Forelimb muscle (tissue), 1 donor: ENCODE data around the gene C19orf85. TPM values are rescaled to one million over a fixed set of nuclear protein-coding genes. Genes with fewer than 3 reads are reported as not detected.
"Not testable (repeated sequence)": the region's sequence is repeated elsewhere in the genome, so short reads cannot be mapped to it uniquely, and the experiment has no call there.

Experiments used
- DNase-seq: peaks from one replicate; pipeline ENCODE4 v3.0.0-alpha.2; 2013; ENCODE audit warnings: low read depth
- polyA plus RNA-seq: library from polyadenylated mRNA; unstranded; fragments of 120-200 nt; gene quantifications from one replicate; pipeline ENCODE4 v1.2.1, GENCODE V29; 2013; ENCODE audit not compliant: insufficient read length

C19orf85 gene
- polyA plus RNA-seq: not detected

GRCh38 chr19:55464662-55465054 is at the start of gene C19orf85:
Gene C19orf85 (minus strand): TSS chr19:55464751. CDS start chr19:55464554, 197 bp downstream.
- DNase-seq: no peak

- DNase-seq: no peak
Measured at GRCh38 chr19:55508120-55508519, 43.6 kb upstream of the C19orf85 start.

GRCh38 chr19:55504981-55505380 is 40.4 kb upstream of the C19orf85 start:
- no peak for DNase-seq

GRCh38 chr19:55504252-55504603 is 39.7 kb upstream of the C19orf85 start:
- no peak for DNase-seq

GRCh38 chr19:55503502-55504251 is 39.1 kb upstream of the C19orf85 start:
- DNase-seq: peak; percentile 78

DNA sequence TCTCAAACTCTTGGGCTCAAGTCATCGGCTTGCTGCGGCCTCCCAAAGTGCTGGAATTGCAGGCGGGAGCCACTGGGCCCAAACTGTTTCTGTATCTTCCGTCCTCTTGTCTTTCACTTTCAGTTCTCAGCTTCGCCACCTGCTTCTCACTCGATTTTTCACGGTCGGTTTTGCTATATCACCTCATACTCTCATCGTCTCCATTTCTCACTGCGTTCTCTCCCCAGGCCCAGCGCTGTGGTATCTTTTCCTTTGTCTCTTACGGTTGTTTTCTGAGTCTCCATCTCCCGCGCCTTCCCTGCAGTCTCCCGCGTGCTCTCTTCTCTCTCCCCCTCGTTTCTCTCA is 38.6 kb upstream of the C19orf85 start:
- no peak for DNase-seq

DNA sequence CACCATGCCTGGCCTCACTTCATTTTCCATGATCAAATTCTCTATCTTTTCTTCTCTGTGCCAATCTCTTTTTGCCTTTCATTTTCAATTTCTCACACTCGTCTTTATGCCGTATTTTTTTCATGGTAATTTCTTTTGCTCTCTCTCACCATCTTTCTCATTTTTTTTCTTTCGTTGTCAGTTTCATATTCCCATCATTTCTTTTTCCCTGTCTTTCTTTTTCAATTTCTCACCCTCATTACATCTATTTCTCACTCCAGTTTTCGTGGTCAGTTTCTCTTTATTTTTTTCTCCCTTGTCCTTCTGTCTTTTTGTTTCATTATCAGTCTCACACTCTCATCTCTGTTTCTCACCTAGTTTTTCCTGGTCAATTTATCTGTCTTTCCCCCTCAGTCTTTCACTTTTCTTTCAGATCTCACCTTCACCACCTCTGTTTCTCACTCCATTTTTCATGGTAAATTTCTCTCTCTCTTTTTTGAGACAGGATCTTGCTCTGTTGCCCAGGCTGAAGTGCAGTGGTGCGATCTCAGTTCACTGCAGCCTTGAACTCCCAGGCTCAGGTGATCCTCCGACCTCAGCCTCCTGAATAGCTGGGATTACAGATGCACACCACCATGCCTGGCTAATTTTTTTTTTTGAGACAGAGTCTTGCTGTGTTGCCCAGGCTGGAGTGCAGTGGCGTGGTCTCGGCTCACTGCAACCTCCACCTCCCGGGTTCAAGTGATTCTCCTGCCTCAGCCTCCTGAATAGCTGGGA is 37.8 kb upstream of the C19orf85 start:
- DNase-seq: no peak

GRCh38 chr19:55500368-55500952 is 35.9 kb upstream of the C19orf85 start:
- DNase-seq: no peak

DNA sequence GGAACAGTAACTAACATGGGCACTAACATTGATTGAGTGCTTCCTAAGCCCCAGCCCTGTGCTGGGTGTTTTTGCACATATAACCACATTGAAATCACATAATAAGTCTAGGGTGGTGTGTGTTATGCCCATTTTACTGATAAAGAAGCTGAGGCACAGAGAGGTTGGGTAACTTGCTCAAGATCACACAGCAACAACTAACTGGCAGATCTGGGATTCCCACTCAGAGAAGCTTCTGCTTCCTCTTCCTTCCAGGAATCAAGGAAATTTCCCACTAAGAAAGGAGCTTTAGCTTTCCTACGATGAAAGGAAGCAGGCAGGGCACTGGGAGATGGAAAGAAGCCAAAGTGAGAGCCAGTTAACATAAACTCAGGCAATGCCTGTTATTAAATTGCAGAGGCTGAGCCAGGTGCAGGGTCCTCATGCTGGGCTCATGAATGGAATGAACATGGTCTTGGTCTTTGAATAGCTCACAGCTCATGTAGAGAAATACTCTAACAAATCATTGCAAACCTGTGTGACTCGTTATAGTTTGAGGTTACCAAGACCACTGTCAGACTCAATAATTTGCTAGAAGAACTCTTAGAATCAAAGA is 33.8 kb upstream of the C19orf85 start:
- no peak for DNase-seq

DNA sequence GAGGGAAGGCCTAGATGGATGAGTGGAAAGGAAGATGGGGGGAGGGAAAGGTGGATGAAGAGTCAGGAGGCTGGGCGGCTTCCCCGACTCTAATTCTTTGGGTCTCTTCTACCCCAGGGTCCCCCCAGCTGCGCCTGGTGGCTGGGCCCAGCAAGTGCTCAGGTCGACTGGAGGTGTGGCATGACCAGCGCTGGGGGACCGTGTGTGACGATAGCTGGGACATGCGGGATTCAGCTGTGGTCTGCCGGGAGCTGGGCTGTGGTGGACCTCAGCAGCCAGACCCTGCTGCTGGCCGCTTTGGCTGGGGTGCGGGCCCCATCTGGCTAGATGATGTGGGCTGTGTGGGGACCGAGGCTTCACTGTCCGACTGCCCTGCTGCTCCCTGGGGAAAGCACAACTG is 33.2 kb upstream of the C19orf85 start:
- no peak for DNase-seq

DNA sequence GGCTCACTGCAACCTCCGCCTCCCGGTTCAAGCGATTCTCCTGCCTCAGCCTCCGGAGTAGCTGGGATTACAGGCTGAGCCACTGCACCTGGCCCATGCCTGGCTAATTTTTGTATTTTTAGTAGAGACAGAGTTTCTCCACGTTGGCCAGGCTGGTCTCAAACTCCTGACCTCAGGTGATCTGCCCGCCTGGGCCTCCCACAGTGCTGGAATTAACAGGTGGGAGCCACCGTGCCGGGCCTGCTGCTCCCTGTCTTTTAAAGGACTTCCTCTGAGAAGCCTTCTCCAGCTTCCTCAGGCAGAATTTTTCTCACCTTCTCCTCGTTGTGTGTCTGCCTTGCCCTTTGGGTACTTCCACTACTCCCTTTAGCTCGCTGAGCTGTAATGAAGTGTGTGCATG is 32.3 kb upstream of the C19orf85 start:
- not testable (repeated sequence) for DNase-seq

DNA sequence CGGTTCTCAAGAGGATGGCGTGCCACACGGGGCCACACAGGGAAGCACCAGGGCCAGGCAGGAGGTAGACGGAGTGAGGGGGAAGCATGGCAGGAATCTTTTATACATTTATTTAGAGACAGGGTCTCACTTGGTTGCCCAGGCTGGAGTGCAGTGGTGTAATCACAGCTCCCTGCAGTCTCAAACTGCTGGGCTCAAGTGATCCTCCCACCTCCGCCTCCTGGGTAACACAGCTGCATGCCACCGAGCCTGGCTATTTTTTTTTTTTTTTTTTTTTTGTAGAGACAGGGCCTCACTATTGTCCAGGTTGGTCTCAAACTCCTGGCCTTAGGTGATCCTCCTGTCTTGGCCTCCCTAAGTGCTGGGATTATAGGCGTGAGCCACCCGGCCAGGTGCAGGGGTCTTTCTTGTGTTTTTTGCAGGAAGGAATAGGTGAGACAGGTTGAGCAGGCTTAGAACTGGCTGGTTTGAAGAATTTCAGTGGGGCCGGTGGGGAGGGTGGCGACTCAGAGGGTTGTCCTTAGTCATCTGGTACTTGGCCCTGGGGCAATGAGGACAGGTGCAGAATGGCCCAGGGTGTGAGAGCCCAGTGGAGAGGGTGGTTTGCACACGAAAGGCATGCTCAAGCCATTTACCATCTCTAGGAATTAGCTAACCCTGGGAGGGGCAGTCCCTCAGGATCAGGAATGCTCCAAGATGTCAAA is 31.2 kb upstream of the C19orf85 start:
- no peak for DNase-seq

DNA sequence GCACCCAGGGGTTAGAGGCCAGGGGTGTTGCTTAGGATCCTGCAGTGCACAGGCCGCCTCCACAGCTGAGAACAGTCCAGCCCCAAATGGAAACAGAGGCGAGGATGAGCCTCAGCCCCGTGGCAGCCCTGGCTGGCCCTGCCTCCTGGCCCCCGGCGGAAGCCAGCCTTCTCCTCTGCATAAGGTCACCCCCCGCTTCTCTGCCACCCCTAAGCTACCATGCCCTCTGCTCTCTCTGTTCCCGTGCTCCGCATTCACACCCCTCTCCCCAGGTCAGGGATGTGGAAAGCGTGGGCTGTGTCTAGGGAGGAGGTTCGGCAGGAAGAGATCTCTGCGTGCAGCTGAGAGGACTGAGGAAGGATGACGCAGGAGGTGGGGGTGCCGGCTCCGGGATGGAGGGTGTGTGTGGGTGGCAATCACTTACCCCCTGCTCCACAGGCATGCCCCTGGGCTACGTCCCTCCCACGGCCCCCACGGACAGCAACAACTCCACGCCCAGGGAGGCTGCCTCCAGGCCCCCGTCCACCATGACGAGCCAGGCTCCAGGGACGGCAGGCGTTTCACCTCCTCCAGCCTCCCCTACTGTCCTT is 29.7 kb upstream of the C19orf85 start:
- no peak for DNase-seq

DNA sequence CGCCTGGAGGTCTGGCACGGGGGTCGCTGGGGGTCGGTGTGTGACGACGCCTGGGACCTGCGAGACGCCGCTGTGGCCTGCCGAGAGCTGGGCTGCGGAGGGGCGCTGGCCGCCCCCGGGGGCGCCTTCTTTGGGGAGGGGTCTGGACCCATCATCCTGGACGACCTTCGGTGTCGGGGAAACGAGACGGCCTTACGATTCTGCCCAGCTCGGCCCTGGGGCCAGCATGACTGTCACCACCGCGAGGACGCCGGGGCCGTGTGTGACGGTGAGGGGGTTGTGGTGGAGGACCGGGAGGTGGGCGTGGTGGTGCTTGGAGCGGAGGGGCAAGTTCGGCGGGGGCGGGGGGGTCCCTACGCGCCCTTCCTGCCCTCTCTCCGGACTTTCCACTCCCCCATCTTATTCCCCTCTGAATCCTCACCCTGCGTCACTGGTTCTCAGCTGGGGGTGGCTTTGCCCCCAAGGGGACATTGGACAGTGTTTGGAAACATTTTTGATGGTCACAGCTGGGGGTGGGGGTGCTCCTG is 29.2 kb upstream of the C19orf85 start:
- no peak for DNase-seq

DNA sequence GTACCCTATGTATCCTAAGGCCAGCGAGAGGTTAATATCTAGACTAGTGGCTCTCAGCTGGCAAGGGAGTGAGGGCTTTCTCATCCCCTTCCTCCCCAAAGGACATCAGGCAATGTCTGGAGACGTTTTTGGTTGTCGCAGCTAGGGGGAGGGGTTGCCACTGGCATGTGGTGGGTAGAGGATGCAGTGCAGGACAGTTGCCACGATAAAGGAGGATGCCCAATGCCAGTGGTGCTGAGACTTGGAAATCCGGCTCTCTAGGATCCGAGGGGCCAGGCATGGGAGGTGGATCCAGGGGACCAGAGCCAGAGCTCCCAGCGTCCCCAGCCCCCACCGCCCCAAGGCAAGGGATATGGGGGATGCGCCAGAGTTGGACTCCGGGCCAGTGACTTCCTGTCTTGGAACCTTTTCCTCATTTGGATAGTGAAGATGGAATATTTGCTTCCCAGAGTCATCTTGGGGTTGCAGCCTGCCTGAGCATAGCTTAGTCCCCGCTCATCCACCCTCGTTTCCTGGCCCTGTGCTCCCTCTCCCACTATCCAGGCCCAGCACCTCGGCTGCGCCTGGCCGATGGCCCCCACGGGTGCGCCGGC is 28.6 kb upstream of the C19orf85 start:
- no peak for DNase-seq

GRCh38 chr19:55492362-55492944 is 27.9 kb upstream of the C19orf85 start:
- DNase-seq: no peak

DNA sequence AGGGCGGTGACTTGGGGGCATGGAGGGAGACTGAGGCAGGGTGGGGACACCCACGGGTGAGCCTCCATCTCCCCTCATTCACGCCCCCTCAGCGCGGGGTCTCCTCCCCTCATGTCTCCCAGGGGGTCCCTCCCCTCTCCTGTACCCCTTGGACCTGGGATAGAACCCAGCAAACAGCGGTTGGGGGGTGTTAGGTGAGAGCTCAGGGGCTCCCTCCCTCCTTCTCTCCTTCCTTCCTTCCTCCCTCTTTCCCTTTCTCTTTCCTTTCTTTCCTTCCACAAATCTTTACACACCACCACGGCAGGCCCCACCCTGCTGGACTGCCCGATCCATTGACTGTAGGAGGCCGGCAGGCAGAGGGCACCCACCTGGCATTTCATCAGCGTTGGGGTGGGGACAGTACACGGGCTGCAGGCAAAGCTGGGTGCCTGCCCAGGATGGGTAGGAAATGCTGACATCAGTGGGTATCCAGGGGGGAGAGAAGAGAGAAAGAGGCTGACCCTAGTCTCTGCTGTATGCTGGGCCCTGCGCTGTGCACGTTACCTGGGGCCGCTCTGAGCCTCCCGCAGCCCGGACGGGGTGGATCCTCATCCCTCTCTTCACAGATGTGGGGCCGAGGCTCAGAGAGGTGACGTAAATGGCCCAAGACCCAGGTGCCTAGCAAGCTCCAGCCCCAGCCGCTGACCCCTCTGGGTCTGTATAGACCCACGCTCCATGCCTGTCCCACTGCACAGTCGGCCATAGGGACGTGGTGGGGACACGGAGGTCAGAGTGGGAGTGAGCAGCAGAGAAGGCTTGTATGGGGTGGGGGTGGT is 27.2 kb upstream of the C19orf85 start:
- DNase-seq: no peak

- no peak for DNase-seq
Measured at GRCh38 chr19:55490478-55491432, 26.2 kb upstream of the C19orf85 start.
